ENCODE results near the gene EHBP1.

- TF ChIP-seq CTCF (IDR thresholded peaks at IDR 0.05 in 4 of 5, conservative IDR thresholded peaks at IDR 0.05 in 1 of 5) (no peak), POLR2A (IDR thresholded peaks at IDR 0.05) (no peak)
These were observed 354.4 kb downstream of the EHBP1 start for GRCh38 chr2:63059793-63060471.

Measured in gastrocnemius medialis (tissue), 4 donors.